Stimulated activated CD4-positive, alpha-beta T cell treated with anti-CD3 and anti-CD28 coated beads, Interleukin-15, amount 100 ng/mL, for 24 hours (primary cell): Measurements from ENCODE around the gene CR1.
"Not testable (repeated sequence)": the region's sequence is repeated elsewhere in the genome, so short reads cannot be mapped to it uniquely, and the experiment has no call there.

ENCODE experiments used
- DNase-seq: peaks from one replicate; pipeline ENCODE4 v3.0.0-alpha.2; 2020

The CR1 gene

DNA sequence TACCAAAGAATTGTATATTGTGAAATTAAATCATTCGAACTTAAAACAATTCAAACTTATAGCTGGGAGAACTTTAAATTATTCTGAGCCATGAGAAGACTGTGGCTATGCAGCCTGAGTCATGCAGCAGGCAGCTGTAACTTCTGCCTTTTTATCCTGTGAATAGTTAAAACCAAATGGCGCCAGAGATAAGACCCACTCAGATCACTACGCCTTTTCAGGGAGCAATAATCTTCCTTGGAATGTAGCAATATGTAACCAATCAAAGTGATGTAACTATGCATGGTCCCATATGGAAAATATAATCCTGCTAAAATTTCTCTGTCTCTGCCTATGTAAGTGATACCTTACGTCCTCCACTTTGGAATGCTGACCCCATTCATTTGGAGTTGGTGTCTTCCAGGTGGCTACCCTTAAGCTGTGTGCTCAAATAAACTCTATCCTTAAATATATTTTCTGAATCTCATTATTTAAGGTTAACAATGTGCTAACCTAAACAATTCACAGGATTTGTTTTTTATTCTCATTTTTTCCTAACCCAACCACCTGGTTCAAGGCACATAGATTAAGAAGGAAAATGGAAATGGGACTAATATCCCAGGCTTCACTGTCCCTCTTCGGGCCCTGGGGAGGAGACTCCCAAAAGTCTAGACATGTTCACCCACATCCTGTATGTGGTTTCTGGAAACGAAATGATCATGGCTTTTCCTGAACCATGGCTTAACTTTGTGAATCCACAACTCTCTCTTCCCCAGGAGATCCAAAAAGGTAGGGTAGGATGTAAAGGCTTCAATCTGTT lies 184.8 kb downstream of the CR1 start:
- not testable (repeated sequence) for DNase-seq

- DNase-seq, result not testable (repeated sequence)
Observed at GRCh38 chr1:207682872-207683434, 187.0 kb downstream of the CR1 start.

DNA sequence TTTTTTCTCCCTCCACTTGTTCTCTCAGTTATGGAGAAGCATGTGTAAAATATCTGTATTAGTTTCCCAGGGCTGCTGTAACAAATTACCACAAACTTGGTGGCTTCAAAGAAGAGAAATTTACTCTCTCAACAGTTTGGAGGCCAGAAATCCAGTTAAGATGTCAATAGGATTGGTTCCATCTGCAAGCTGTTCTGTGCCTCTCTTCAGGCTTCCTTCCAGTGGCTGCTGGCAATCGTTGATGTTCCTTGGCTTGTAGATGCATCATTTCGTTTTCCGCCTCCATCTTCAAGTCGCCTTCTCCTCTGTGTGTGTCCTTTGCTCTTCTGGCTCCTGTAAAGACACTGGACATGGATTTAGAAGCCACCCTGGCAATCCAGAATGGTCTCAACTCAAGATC lies 194.6 kb downstream of the CR1 start:
- DNase-seq, result not testable (repeated sequence)

DNA sequence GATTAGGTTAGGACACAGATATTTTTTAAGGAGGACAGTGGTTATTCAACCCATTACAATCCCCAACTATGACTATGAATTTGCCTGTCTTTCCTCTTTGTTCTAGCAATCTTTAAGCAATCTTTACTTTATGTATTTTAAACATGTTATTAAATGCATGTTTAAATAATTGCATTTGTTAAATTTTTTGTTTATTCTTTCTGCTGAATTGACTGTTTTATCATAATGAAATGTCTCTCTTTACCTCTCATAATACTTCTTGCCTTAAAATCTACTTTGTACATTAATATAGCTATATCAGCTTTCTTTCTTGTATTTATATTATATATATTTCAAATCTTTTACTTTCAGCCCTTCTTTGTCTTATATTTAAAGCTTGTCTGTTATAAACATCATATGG lies 195.1 kb downstream of the CR1 start:
- no peak for DNase-seq
